Measurements from ENCODE around the gene CNTNAP5. TPM values are rescaled to one million over a fixed set of nuclear protein-coding genes. Genes with fewer than 3 reads are reported as not detected.

CNTNAP5 gene
- total RNA-seq, 1 experiment from 2014 or later = 0.48 TPM

GRCh38 chr2:124163840-124164239 lies 138.8 kb downstream of the CNTNAP5 start:
- H2AK5ac ChIP-seq (ENCODE audit: insufficient read length, low read length) = no peak overlapping the region
- Mint-ChIP-seq H3K4me3 (no peak overlapping the region), H3K4me1 (peaks cover 22 to 38% of the 10 kb centered on the region in 2 experiments), H3K9me3 (no peaks in the 10 kb centered on the region; a peak in 1 of 5 replicates), H3K36me3 (ENCODE audit: insufficient read depth in 1 of 3, low read depth in 3 of 3) (no peaks in the 10 kb centered on the region), H3K27me3 (ENCODE audit: low read depth) (peaks cover 9% of the 10 kb centered on the region), H3K27ac (no peak overlapping the region)
- no peaks in the 10 kb centered on the region for H3K79me2 ChIP-seq (ENCODE audit: insufficient read depth, low read length)
- no peak overlapping the region for H3T11ph ChIP-seq (ENCODE audit: low read length)
- peaks cover 3% of the 10 kb centered on the region; the same call in 1 of the 2 replicates for H3K27me3 ChIP-seq (ENCODE audit: insufficient read depth, low read length)
- no peaks in the 10 kb centered on the region for H3K79me1 ChIP-seq (ENCODE audit: insufficient read depth, low read depth, low read length, poor library complexity, severe bottlenecking)
- H3K9me3 ChIP-seq (ENCODE audit: control insufficient read depth, low read depth, low read length) = no peaks in the 10 kb centered on the region
- H2BK15ac ChIP-seq (ENCODE audit: low read depth, low read length) = no peak overlapping the region
- no peak for DNase-seq
- peaks cover 6% of the 10 kb centered on the region for H3K4me1 ChIP-seq (ENCODE audit: insufficient read depth, low read length)
- H3K56ac ChIP-seq (ENCODE audit: insufficient read length, low read depth, low read length) = no peak overlapping the region
- no peak overlapping the region for H3K9ac ChIP-seq (ENCODE audit: extremely low read depth, insufficient read length, low read length)
- no peak overlapping the region for H2AFZ ChIP-seq (ENCODE audit: low read length)
- H3K14ac ChIP-seq (ENCODE audit: insufficient read depth, low read length) = no peak overlapping the region
- no peak overlapping the region for H3K27ac ChIP-seq (ENCODE audit: insufficient read length, low read depth, low read length)
- H3K4me2 ChIP-seq (ENCODE audit: insufficient read depth, insufficient read length, low read length) = no peak overlapping the region
- no peak overlapping the region for H2BK12ac ChIP-seq (ENCODE audit: insufficient read length, low read depth, low read length)
- no peak overlapping the region for H2BK5ac ChIP-seq (ENCODE audit: insufficient read length, low read length)
- no peaks in the 10 kb centered on the region for H4K20me1 ChIP-seq (ENCODE audit: control insufficient read depth, insufficient read depth, insufficient read length)
- no peak overlapping the region for H2BK120ac ChIP-seq (ENCODE audit: low read depth, low read length, poor library complexity, severe bottlenecking)
- TF ChIP-seq CTCF (conservative IDR thresholded peaks at IDR 0.05) = no peak
- no peak overlapping the region for H2BK20ac ChIP-seq (ENCODE audit: low read depth, low read length, poor library complexity, severe bottlenecking)
- H4K5ac ChIP-seq (ENCODE audit: insufficient read length, low read depth, low read length) = no peak overlapping the region
- no peak overlapping the region for H3K23ac ChIP-seq (ENCODE audit: insufficient read length, low read depth, low read length)
- no peak overlapping the region for H3K18ac ChIP-seq (ENCODE audit: insufficient read length, low read depth, low read length)
- no peak overlapping the region for H3K4ac ChIP-seq (ENCODE audit: low read depth, low read length)
- no CpG with 5 or more reads among the region's 2 CpGs for WGBS (ENCODE audit: extremely low coverage, insufficient read length, low lambda C conversion rate)
- H4K8ac ChIP-seq (replicated peaks; ENCODE audit: insufficient read length, low read depth, low read length) = no peak overlapping the region
- H3K23me2 ChIP-seq (ENCODE audit: insufficient read length, low read depth, low read length, poor library complexity, severe bottlenecking) = no peaks in the 10 kb centered on the region
- H4K91ac ChIP-seq (ENCODE audit: insufficient read length, low read depth, low read length) = no peak overlapping the region
